HG03354 (cell line): ENCODE data around the gene DMXL1.
A peak's percentile ranks its signal among the peaks of the same experiment; 100 is the strongest.

Experiments
- ATAC-seq: cut with Tn5 transposase; IDR thresholded peaks from one replicate; pipeline ENCODE4 v1.9.1; 2021; ENCODE audit warnings: mild to moderate bottlenecking; ENCODE audit not compliant: unreplicated experiment, poor library complexity, severe bottlenecking

DMXL1 gene

DNA sequence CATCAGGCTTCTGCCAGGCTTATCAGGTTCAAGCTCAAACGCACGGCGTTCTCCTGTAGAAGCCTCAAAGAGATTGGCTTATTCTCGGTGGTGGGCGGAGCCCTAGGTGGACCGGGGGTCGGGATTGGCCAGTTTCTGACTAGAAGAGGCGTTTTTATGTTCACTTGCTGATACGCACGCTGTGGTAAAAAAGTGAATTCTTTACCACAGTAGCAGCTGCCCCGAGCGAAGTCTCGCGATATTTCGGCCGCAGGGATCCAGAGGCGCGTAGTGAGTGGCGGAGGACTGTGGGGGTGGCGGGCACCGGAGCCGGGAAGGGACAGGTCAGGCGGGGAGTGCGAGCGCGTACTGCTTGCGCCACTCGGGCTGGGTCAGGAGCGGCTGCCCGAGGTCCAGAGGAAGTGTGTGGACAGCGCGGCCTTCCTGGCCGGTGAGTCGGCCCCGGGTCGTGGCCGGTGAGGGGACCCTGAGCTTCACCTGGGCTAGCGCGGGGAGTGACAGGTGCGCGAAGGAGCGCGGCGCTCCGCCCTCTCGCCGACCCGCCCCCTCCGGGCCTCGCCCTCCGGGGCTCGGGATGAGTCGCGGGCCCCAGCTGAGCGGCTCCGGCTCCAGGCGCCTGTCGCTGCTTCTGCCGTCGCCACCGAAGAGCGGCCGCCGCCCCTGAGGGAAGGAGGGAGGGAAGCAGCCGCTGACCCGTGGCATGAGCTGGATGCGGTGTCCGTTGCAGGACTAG lies at the start of gene DMXL1:
TSS of gene DMXL1 (plus strand) at position 260 of the 733 bp plus-strand sequence. CDS start 483 bp downstream, outside the sequence.
- ATAC-seq: peak; percentile 85

GRCh38 chr5:119021149-119021732 lies 49.6 kb upstream of the DMXL1 start:
- ATAC-seq: no peak

DNA sequence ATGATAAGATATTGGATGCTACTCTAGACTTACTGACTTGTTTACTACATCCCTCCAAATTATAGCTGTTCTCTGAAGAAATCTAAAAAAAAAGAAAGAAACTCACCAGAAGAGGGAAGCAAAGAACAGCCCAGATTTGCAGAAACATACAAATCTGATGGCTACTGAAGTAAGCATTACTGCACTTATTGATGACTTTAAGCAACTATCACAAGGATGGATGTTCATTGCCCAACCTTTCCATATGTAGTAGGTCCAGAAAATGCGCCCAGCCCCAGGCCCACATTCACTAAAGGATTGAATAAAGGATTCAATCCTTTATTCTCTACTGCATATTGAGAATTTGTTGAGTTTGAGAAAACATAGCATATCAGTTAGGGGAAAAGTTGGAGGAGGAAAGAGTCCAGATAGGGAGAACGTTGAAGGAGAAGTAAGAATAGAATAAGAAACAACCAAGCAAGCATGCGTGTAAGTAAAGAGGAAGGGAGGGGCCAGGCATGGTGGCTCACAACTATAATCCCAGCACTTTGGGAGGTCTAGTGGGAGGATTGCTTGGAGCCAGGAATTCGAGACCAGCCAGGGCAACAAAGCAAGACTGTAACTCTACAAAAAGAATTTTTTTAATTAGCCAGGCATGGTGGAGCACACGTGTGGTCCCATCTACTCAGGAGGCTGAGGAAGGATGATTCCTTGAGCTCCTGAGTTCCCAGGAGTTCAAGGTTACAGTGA lies 48.7 kb upstream of the DMXL1 start:
- peak; percentile 79 for ATAC-seq

DNA sequence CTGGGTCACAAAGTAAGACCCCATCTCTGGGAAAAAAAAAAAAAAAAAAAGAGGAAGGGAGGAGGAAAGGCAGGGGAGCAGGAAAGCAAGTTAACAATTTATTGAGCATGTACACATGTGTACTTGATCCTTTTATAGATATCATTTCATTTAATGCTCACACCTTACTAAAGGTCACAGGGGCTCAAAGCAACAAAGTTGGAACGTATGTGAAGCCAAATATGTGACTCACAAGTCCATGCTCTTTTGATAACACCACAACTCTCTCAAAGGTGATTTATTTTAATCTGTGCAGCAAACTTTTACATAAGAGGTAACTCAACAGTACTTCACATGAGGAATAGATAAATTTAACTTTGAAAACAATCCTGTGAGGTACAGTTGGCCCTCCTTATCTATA lies 48.1 kb upstream of the DMXL1 start:
- no peak for ATAC-seq

DNA sequence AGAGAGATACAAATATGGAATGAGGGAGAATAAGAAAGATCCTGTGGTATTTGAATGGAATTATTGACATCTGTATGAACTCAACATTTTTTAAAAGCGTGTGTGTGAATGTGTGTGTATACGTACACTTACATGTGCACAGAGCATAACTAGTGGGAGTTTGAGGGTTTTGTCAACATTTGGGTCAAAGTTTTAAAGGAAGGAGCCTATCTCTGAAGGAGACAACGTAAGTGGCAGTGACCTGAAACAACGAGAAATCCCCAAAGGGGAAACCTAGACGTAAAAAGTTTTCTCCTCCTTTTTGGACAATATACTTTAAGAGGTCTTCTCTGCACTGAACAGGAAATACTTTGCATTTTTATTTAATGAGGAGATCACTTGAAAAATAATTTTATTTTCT lies 42.3 kb upstream of the DMXL1 start:
- no peak for ATAC-seq

DNA sequence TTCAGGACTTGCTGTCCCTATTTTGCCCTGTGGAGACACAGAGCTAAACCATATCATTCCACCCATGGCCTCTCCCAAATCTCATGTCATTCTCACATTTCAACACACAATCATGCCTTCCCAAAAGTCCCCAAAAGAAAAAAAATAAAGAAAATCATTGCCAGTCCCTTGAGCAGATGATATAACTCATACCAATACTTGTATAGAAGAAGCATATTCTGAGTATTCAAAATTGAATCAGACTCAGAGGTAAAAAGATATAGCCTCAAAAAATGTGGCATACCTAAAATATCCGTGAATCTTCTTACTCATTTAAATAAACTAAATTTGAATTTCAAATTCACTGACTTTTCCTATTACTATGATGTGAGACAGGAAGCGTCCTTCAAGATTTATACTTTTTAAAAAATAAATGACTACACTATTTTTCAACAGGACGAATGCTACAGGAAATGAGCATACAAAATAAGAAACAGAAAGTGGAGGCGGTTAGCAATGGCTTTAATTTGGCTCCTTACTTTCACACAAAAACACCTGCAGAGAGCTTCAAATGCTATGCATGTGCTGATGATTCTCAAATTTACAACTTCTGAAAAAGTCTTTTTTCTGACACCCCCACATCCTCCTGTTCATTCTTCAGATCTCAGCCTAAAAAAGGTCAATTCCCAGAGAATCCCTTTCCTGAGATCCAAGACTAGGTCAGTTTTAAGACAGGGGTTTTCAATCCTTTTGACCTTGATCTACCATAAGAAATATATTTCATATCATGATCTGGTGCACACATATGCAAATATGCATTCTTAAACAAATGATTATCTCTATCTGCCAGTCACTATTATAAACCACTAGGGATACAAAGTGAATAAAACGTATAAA lies 39.6 kb upstream of the DMXL1 start:
- ATAC-seq: peak; percentile 88

GRCh38 chr5:119031905-119032304 lies 39.0 kb upstream of the DMXL1 start:
- ATAC-seq: peak; percentile 72

GRCh38 chr5:119032656-119033055 lies 38.2 kb upstream of the DMXL1 start:
- no peak for ATAC-seq

DNA sequence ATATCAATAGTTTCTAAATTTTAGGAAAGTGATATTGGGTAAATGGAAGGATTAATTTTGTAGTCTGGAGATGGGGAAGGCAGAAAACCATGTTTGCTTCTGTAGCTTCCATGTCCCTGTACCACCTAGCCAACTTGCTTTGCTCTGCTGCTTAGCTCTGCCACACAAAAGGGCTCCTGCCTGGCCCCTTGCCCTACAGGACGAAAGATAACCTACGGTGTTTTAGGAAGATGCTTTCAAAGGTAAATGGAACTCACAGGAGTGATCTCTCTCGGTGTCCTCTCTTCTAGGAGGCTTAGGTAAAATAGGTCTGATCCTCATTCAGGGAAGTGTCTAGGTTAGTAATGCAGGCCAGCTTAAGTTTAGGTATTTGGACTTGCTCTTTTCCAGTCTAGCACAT lies 37.8 kb upstream of the DMXL1 start:
- no peak for ATAC-seq

DNA sequence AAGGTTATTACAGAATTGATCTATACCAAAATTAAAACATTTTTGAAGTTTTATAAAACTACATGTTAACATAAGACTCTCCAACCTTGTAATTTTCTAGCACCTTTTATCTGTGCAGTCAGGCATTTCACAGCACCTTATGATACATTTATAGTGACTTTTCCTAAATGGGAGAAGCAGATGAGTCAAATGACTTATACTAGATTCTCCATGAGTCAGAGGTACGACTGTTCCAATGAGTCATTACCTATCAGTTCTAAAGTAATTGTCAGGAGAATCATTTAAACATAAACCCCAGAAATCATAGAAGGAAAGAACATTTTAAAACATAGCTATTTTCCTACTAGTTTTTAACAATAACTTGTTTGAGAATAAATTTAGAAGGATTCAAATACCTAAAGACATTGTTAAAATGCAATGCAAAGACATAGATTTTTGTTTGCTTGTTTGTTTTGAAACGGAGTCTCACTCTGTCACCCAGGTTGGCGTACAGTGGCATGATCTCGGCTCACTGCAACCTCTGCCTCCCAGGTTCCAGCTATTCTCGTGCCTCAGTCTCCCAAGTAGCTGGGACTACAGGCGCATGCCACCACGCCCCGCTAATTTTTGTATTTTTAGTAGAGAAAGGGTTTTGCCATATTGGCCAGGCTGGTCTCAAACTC lies 34.7 kb upstream of the DMXL1 start:
- ATAC-seq: no peak

DNA sequence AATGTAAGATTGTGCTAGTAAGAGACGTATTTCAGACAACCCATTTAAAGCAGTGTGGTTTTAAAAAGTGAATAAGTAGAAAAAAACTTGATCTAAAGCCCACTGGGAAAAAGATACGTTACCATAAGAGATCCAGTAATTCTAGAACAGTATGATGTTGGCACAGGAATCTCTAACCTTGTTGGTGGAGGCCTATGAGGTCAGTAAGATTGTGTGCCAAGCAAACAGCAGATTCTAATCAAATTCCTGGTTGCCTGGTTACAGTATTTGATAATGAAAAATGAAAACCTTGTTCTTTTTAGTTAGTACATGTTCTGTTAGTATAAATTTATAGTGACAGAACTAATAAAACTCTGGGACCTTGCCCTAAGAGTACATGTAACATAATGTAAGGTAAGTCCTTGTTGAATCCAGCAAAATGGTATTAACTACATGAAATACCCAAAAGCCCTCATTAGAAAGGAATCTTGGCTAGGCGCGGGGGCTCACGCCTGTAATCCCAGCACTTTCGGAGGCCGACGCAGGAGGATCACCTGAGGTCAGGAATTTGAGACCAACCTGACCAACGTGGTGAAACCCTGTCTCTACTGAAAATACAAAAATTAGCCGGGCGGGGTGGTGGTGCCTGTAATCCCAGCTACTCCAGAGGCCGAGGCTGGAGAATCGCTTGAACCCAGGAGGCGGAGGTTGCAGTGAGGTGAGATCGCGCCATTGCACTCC lies 33.2 kb upstream of the DMXL1 start:
- no peak for ATAC-seq

GRCh38 chr5:119048246-119048645 lies 22.6 kb upstream of the DMXL1 start:
- no peak for ATAC-seq

- ATAC-seq: no peak
These were observed 20.9 kb upstream of the DMXL1 start for GRCh38 chr5:119049824-119050449.

- no peak for ATAC-seq
These were observed 16.8 kb upstream of the DMXL1 start for GRCh38 chr5:119054101-119054500.

DNA sequence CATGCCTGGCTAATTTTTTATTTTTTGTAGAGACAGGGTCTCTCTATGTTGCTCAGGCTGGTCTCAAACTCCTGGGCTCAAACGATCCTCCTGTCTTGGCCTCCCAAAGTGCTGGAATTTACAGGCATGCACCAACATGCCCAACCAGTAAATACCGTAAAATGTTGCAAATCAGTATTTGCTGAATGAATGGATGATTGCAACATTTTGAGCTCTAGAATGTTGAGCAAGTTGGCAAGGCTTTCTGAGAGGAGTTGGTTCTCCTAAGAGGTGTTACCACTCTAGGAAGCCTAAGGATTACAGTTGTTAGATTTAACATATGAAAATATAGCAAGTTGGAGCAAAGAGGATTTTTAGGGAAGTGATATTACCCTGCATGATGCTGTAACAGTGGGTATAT lies 15.6 kb upstream of the DMXL1 start:
- no peak for ATAC-seq

DNA sequence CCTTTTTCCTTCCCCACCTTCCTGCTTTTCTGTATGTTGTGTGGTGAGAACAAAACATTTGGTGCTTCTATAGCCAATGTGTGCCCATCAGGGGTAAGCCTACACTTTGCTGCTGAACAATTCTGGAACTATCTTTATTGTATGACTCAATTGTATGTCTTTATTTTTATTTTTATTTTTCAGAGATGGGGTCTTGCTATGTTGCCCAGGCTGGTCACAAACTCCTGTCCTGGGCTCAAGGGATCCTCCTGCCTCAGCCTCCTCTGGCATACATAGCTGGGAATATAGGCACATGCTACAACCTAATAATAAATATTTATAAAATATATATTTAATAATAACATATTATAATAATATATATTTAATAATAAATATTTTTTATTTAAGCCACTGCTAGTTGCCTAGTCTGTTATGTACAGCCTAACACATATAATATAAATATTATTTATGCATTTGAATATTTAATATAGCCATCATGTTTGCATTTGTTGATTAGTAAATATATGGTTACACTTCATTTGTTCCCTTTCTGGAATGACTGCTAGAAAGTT lies 11.8 kb upstream of the DMXL1 start:
- ATAC-seq: no peak

- ATAC-seq: no peak
These were observed 11.1 kb upstream of the DMXL1 start for GRCh38 chr5:119059740-119060255.
